Endothelial cell of umbilical vein (primary cell): ENCODE measurements around the gene RAC3. TPM values are rescaled to one million over a fixed set of nuclear protein-coding genes. Genes with fewer than 3 reads are reported as not detected.

Experiments used
- BruUV-seq: library from RNA; stranded (reverse); fragments of 400-500 nt; replicated peaks from 2 replicates; lab custom pipeline; 2021; lab: Mats Ljungman, UMichigan
- CTCF ChIA-PET: fragments of 300-600, 350-600 bp; sonication (Branson Sonifier 250); formaldehyde crosslinking; loops from one replicate; lab custom pipeline; 2021; ENCODE audit warnings: antibody characterized with exemption, inconsistent platforms; lab: Charles Lee
- POLR2A ChIA-PET: fragments of 300-600, 350-600 bp; sonication (Branson Sonifier 250); formaldehyde crosslinking; loops from one replicate; lab custom pipeline; 2021; ENCODE audit warnings: antibody characterized with exemption, inconsistent platforms; lab: Charles Lee
- DNase-seq: peaks from one replicate; pipeline ENCODE4 v3.0.0-alpha.2; 2011; ENCODE audit warnings: low read depth, low spot score
- FAIRE-seq: peaks from 2 replicates; lab custom pipeline; 2011; peaks lifted over from hg19 to GRCh38; lab: Jason Lieb, UNC
- H2AFZ ChIP-seq: 2 replicates; pipeline ENCODE4 v1.6.0; 2012; ENCODE audit warnings: low read depth, low read length, control low read depth, inconsistent platforms
- H3K27ac ChIP-seq: 2 replicates; pipeline ENCODE4 v1.5.1; 2011; ENCODE audit warnings: low read depth, mild to moderate bottlenecking, control low read depth, low read length, moderate library complexity; ENCODE audit not compliant: insufficient read depth
- H3K27me3 ChIP-seq, 2 experiments: 2 replicates each; pipeline versions ENCODE4 v1.6.0 to v1.6.1; 2011; ENCODE audit warnings: low read length in 2 of 2, mixed read lengths in 1 of 2; ENCODE audit not compliant: control insufficient read depth in 2 of 2, insufficient read depth in 2 of 2
- H3K36me3 ChIP-seq, 2 experiments: 2 replicates in 1 of 2; 3 replicates in 1 of 2; pipeline ENCODE4 v1.5.1; 2011; ENCODE audit warnings: low read length in 2 of 2, mild to moderate bottlenecking in 1 of 2, moderate library complexity in 1 of 2; ENCODE audit not compliant: control insufficient read depth in 2 of 2, insufficient read depth in 2 of 2; ENCODE audit errors: extremely low read depth in 1 of 2
- H3K4me1 ChIP-seq: 3 replicates; pipeline ENCODE4 v1.5.1; 2011; ENCODE audit warnings: mild to moderate bottlenecking, low read length; ENCODE audit not compliant: control insufficient read depth, insufficient read depth; ENCODE audit errors: extremely low read depth
- H3K4me2 ChIP-seq: 2 replicates; pipeline ENCODE4 v1.6.1; 2011; ENCODE audit warnings: low read length, control low read depth, mixed read lengths; ENCODE audit not compliant: insufficient read depth
- H3K4me3 ChIP-seq, 3 experiments: fragments of 200-600 bp in 1 of 3; sonication (generic), shearing (Covaris generic) in 1 of 3; replicated peaks in 1 of 3; 2 replicates each; pipeline ENCODE4 v1.5.1; 2011 to 2016; ENCODE audit warnings: control low read depth in 3 of 3, low read length in 3 of 3, mild to moderate bottlenecking in 2 of 3, inconsistent platforms in 1 of 3, low read depth in 1 of 3, moderate library complexity in 1 of 3; ENCODE audit not compliant: insufficient read depth in 1 of 3
- H3K79me2 ChIP-seq: 2 replicates; pipeline ENCODE4 v1.6.0; 2012; ENCODE audit warnings: low read length, inconsistent platforms; ENCODE audit not compliant: control insufficient read depth, insufficient read depth
- H3K9ac ChIP-seq: replicated peaks from 2 replicates; pipeline ENCODE3; 2011; ENCODE audit warnings: low read length, control low read depth; ENCODE audit not compliant: insufficient read depth; ENCODE audit errors: extremely low read depth
- H3K9me1 ChIP-seq: replicated peaks from 3 replicates; pipeline ENCODE4 v1.6.0; 2011; ENCODE audit warnings: mild to moderate bottlenecking, low read length; ENCODE audit not compliant: control insufficient read depth, insufficient read depth; ENCODE audit errors: extremely low read depth
- H3K9me3 ChIP-seq: replicated peaks from 2 replicates; pipeline ENCODE4 v1.5.1; 2012; ENCODE audit warnings: low read length, inconsistent platforms; ENCODE audit not compliant: control insufficient read depth, insufficient read depth
- H4K20me1 ChIP-seq: replicated peaks from 2 replicates; pipeline ENCODE3; 2011; ENCODE audit warnings: mild to moderate bottlenecking, low read length; ENCODE audit not compliant: control insufficient read depth, insufficient read depth; ENCODE audit errors: extremely low read depth
- CTCF ChIP-seq, 2 donors: IDR thresholded peaks; 1 replicate in 1 of 2; 2 replicates in 1 of 2; pipeline ENCODE4 v1.5.1; 2011; ENCODE audit warnings: low read length in 2 of 2, mild to moderate bottlenecking in 2 of 2, moderate library complexity in 2 of 2, control low read depth in 1 of 2, inconsistent platforms in 1 of 2, low read depth in 1 of 2; ENCODE audit not compliant: insufficient read depth in 1 of 2; ENCODE audit errors: extremely low read depth in 1 of 2
- EZH2 ChIP-seq: IDR thresholded peaks from 2 replicates; pipeline ENCODE4 v1.6.1; 2012; ENCODE audit warnings: borderline replicate concordance, low read depth, mild to moderate bottlenecking, moderate library complexity, low read length, inconsistent platforms; ENCODE audit not compliant: severe bottlenecking
- FOS ChIP-seq: IDR thresholded peaks from 2 replicates; pipeline ENCODE4 v1.6.1; 2011; ENCODE audit warnings: mild to moderate bottlenecking, low read length, moderate library complexity, borderline replicate concordance; ENCODE audit not compliant: insufficient read depth
- GATA2 ChIP-seq: IDR thresholded peaks from 2 replicates; pipeline ENCODE4 v1.7.0; 2011; ENCODE audit warnings: low read depth, mild to moderate bottlenecking, moderate library complexity, mixed read lengths, low read length; ENCODE audit not compliant: insufficient read length, insufficient read depth
- JUN ChIP-seq: IDR thresholded peaks from 2 replicates; pipeline ENCODE4 v1.6.1; 2011; ENCODE audit warnings: borderline replicate concordance, low read depth; ENCODE audit not compliant: insufficient read length, insufficient read depth
- MAX ChIP-seq: IDR thresholded peaks from 2 replicates; pipeline ENCODE4 v1.6.1; 2011; ENCODE audit not compliant: insufficient read depth, insufficient read length
- MYC ChIP-seq: IDR thresholded peaks from one replicate; pipeline ENCODE4 v1.6.1; 2011; ENCODE audit warnings: mild to moderate bottlenecking, low read depth, low read length
- POLR2A ChIP-seq: IDR thresholded peaks from 2 replicates; pipeline ENCODE4 v1.6.1; 2012; ENCODE audit warnings: low read depth, mild to moderate bottlenecking, control low read depth, low read length
- POLR2AphosphoS5 ChIP-seq: IDR thresholded peaks from 2 replicates; pipeline ENCODE4 v1.6.1; 2012; ENCODE audit warnings: low read depth, mild to moderate bottlenecking, control low read depth, low read length, moderate library complexity; ENCODE audit not compliant: insufficient read depth
- dilution Hi-C: fragments of 300-500 bp; cut with MboI; formaldehyde crosslinking; loops from one replicate; pipeline ENCODE4 v1.15.0; 2019; ENCODE audit warnings: low sequenced_read_pairs; ENCODE audit not compliant: extremely low pct_ligation_motif_present
- intact Hi-C: fragments of 100-400 bp; cut with micrococcal nuclease; formaldehyde crosslinking; loops from one replicate; pipeline ENCODE4 v1.10.0; 2022
- polyA plus RNA-seq, 4 experiments: library from polyadenylated mRNA; depleted of rRNA in 3 of 4; stranded (reverse) in 3 of 4; unstranded in 1 of 4; fragments of >200 nt; gene quantifications; 2 replicates each; pipeline versions ENCODE4 v1.2.1 to v1.2.3, GENCODE V29; 2011 to 2012; ENCODE audit warnings: missing spikeins in 1 of 4
- total RNA-seq: library from RNA; stranded (reverse); gene quantifications from 2 replicates; pipeline ENCODE4 v1.2.3, GENCODE V29; 2021

RAC3 gene
- total and polyA plus RNA-seq, 2 donors (not counting 3 experiments of a cell fraction or from before 2014, with no cell fraction given), result 34.1 to 56.0 TPM

- Histone ChIP-seq H3K9ac (no peak overlapping the region), H3K27ac (no peak overlapping the region), H4K20me1 (no peaks in the 10 kb centered on the region), H3K9me3 (no peaks in the 10 kb centered on the region), H2AFZ (no peak overlapping the region), H3K79me2 (no peaks in the 10 kb centered on the region), H3K9me1 (no peaks in the 10 kb centered on the region), H3K4me2 (no peak overlapping the region), H3K27me3 (no peaks in the 10 kb centered on the region), H3K36me3 (no peaks in the 10 kb centered on the region), H3K4me1 (no peaks in the 10 kb centered on the region), H3K4me3 (no peak overlapping the region)
- CTCF ChIA-PET, result interaction anchor here (1.4 to 2.3 kb wide), 3 partner anchors 9 to 143 kb away, joined by 3 to 12 read pairs (median 5); no protein-coding TSS in a partner anchor
- BruUV-seq, result no TSS peak
- TF ChIP-seq POLR2A, result no peak
- TF ChIP-seq MAX, result no peak
- no peak for TF ChIP-seq POLR2AphosphoS5
- TF ChIP-seq GATA2, result no peak
- TF ChIP-seq EZH2, result no peak
- no peak for TF ChIP-seq FOS
- TF ChIP-seq CTCF (IDR thresholded peaks at IDR 0.05; ENCODE audit: extremely low read depth in 1 of 2, insufficient read depth in 1 of 2, low read depth in 1 of 2, low read length in 2 of 2), result no peak
- TF ChIP-seq JUN, result no peak
- TF ChIP-seq MYC, result no peak
- FAIRE-seq, result no peak
- POLR2A ChIA-PET, result interaction anchor here (0.5 kb wide), 1 partner anchor 29 kb away, joined by 5 read pairs; no protein-coding TSS in a partner anchor
- DNase-seq, result no peak
- intact Hi-C loops (no loop called here), dilution Hi-C loops (no loop called here)
Observed at GRCh38 chr17:82012640-82013295, 18.7 kb upstream of the RAC3 start.
